Gastroesophageal sphincter (tissue), 3 donors: ENCODE measurements around the gene GMDS.

ENCODE experiments used
- CTCF ChIP-seq, 4 experiments: fragments of 200-600 bp in 2 of 4; fragments of 450-650 bp in 2 of 4; sonication (generic) in 1 of 4; IDR thresholded peaks; one replicate each; pipeline ENCODE4 v1.5.1; 2017 to 2019; ENCODE audit warnings: antibody characterized with exemption in 4 of 4, mild to moderate bottlenecking in 2 of 4, moderate library complexity in 2 of 4
- EP300 ChIP-seq: sonication (generic); formaldehyde crosslinking; IDR thresholded peaks from one replicate; pipeline ENCODE4 v1.6.1; 2017; ENCODE audit warnings: antibody characterized with exemption, mild to moderate bottlenecking
- POLR2A ChIP-seq, 2 donors: fragments of 450-650 bp; IDR thresholded peaks; one replicate each; pipeline ENCODE4 v1.6.1; 2017; ENCODE audit warnings: antibody characterized with exemption in 2 of 2, mild to moderate bottlenecking in 2 of 2, moderate library complexity in 1 of 2
- POLR2AphosphoS5 ChIP-seq: sonication (generic); formaldehyde crosslinking; IDR thresholded peaks from one replicate; pipeline ENCODE4 v1.6.1; 2017; ENCODE audit warnings: antibody characterized with exemption

GRCh38 chr6:2020909-2021308 lies 224.5 kb downstream of the GMDS start:
- TF ChIP-seq CTCF (IDR thresholded peaks at IDR 0.05), result no peak
- TF ChIP-seq EP300, result no peak
- TF ChIP-seq POLR2A (IDR thresholded peaks at IDR 0.05), result no peak
- TF ChIP-seq POLR2AphosphoS5, result no peak
